Umbilical cord (tissue), 2 donors: ENCODE results near the gene PTMS. TPM values are rescaled to one million over a fixed set of nuclear protein-coding genes. Genes with fewer than 3 reads are reported as not detected.

Experiments used
- DNase-seq: peaks from one replicate; pipeline ENCODE4 v3.0.0-alpha.2; 2015; ENCODE audit warnings: low spot score
- total RNA-seq: library from RNA; depleted of rRNA; stranded (reverse); fragments of >200 nt; gene quantifications from one replicate; pipeline ENCODE4 v1.2.3, GENCODE V29; 2014; ENCODE audit warnings: low replicate concordance; ENCODE audit not compliant: insufficient read depth

The PTMS gene
- total RNA-seq, 1 donor from 2014 or later: 13.0 TPM

DNA sequence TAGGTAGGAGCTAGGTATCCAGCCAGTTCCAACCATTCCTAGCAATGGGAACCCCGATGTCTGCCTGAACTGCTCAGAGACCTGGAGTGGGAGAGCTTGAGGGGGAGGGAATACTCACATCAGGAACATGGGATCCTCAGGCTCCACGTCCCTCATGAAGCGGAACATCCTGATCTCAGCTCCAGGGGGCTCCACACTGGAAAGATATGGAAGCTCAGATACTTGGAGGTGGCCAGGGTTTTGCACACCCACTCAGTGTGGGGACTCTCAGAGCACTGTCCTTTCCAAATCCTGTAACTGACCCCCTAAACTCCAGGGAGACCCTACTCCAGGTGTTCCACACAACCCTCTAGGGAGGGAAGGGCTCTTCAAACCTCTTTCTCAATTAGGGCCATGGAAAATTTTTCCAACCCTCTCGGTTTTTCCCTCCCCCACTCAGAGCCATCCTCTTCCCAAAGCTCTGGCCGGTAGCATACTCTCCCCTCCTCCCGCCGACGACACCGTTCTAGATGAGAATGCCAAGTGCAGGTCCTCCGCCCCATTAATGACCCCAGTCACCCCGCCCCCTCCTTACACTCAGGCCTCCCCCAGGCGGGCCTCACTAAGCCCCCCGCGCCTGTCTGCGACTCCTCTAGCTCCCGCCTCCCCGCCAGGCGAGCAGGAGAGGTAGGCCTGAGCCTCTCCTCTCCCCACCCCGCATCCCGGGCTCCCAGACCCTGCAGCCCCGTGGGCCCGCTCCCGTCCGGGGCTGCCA lies 13.8 kb upstream of the PTMS start:
- DNase-seq: peak; percentile 74

GRCh38 chr12:6752921-6753771 lies 13.0 kb upstream of the PTMS start, which contains the start of gene MLF2:
TSS of gene MLF2 (minus strand) at chr12:6753141. CDS start at chr12:6752334, 807 bp downstream.
- peak; percentile 100 for DNase-seq

DNA sequence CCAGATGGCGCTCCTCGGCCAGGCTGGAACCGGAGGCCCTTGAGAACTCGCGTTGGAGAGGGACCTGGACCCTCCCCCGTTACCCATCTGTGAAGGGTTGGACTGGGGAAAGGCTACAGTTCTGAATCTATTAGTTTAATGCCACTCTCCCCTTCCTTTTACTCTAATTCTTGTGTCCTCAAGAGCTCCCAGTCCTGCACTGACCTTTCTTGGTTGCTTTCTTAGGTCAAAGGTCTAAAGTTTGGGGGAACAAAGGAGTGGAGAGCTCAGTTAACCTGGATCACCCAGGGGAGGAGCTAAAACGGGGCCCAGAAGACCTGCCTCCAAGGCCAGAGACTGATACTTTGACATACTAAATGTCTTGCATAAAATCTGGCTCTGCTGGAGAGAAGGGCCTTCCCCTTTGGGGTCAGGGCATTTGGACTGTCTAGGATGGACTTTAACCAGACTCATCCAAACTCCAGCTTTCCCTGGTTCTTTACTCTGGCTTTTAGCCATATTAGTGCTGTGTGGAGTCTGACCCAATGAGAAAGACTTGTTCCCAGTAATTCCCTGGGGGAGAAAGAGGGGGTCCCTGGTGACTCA lies 12.3 kb upstream of the PTMS start:
- no peak for DNase-seq

DNA sequence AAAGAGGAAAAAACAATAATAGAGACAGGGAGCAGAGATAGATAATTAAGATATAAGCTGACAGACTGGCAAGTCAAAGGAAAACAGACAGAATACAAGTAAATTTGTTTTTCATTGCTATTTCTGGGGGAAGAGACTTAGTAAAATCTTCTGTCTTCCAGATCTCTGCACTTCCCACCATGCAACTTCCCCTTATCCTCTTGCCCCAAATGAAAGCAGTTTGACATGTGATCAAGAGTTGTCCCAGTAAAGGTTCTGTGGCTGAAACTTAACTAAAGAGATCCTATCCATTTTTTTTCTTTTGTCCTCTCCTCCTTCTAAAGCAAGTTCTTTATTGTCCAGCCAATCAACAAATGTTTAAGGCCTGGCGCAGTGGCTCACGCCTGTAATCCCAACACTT lies 11.8 kb upstream of the PTMS start:
- DNase-seq: no peak

- no peak for DNase-seq
These were observed 9.0 kb upstream of the PTMS start for GRCh38 chr12:6757028-6757690.

GRCh38 chr12:6758506-6759095 lies 7.6 kb upstream of the PTMS start:
- DNase-seq: no peak

DNA sequence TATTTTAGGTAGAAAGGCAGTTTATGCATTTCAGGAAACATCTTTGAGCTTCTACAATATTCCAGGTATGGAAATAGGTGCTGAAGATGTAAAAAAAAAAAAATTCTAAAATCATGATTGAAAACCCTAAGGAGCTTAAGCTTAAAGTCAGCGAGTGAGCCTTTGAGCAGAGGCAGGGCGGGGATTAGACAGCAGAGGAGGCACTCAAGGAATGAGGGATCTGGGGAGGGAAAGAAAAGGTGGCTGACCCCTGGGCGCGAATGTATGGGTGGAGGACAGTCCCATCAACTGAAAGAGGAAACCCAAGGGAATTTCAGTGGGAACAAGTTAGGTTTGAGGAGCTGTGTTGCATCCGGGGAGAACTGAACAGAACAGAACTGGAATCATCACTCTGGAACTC lies 6.4 kb upstream of the PTMS start:
- DNase-seq: no peak

DNA sequence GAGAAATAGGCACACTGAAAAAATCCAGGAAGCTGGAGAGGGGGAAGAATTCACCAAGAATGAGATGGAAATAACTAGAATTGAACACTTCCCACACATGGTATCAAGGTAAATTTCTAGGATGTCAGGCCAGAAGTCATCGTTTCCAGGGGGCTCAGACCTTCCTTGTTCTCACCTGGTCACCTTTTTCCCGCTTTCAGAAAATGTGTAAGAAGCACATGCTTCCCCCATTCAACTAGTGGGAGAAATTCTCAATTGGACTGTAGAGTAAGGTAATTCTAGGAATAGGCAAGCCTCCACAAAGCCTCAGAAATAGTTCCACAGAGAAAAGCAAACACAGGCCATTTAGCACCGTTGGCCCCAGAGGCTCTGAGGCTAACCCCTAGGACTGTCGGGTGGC lies 2.8 kb upstream of the PTMS start:
- DNase-seq: no peak

- DNase-seq: peak; percentile 100
These were observed 1.9 kb upstream of the PTMS start for GRCh38 chr12:6764011-6764828.

DNA sequence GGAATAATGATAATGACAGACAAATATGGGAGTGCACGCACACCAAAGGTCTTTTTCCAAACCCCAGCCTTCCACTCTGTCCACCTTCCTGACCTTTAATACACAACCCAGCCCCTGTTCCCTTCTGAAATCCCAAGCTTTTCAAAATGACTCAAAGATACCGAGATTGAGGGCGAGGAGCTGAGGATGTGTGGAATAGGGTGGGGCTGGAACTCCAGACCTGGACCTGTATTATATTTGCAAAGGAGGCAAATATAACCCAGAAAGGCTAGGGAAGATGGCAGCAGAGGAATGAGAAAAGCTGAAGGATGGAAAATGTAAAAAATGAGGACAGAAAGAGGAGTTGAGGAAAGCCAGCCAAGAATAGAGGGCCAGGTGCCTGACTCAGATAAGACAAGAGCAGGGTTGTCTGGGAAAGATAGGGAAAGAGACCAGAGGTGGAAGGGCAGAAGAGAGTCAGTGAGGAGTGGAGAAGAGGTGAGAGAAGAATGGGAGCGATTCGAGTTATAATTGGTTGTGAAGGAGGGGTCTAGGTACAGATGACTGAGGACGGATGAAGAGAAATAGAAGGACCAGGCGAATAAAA lies 1.0 kb upstream of the PTMS start:
- DNase-seq: peak; percentile 61

DNA sequence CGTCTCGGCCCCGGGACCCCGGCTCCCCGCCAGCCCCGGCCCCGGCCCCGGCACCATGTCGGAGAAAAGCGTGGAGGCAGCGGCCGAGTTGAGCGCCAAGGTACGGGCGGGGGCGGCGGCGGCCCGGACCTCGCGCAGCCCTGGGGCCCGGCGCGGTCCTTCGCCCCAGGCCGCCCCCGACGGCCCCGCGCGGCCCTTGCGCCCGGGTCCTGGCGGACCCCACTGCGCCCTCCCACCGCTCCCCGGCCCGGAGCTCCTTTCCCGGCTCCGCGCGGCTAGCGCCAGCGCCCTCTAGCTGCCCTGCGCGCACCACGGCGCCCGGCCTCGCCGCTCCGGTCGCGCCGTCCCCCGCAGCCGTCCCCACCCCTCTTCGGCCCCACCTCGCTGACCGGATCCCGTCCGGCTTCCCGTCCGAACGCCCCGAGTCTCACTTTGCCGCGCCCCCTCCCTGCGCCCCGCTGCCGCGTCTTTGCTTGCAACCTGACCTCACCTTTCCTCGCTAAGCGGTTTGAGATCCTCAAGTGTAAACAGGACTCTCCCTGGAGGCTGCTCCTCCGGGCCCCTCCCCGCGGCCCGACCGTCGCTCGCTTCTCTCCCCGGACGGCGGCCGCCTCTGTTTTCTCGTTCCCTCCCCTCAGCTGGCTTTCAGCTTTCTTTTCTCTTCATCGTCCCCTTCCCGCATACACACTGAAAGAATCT lies 637 bp downstream of the PTMS start:
- peak; percentile 81 for DNase-seq

DNA sequence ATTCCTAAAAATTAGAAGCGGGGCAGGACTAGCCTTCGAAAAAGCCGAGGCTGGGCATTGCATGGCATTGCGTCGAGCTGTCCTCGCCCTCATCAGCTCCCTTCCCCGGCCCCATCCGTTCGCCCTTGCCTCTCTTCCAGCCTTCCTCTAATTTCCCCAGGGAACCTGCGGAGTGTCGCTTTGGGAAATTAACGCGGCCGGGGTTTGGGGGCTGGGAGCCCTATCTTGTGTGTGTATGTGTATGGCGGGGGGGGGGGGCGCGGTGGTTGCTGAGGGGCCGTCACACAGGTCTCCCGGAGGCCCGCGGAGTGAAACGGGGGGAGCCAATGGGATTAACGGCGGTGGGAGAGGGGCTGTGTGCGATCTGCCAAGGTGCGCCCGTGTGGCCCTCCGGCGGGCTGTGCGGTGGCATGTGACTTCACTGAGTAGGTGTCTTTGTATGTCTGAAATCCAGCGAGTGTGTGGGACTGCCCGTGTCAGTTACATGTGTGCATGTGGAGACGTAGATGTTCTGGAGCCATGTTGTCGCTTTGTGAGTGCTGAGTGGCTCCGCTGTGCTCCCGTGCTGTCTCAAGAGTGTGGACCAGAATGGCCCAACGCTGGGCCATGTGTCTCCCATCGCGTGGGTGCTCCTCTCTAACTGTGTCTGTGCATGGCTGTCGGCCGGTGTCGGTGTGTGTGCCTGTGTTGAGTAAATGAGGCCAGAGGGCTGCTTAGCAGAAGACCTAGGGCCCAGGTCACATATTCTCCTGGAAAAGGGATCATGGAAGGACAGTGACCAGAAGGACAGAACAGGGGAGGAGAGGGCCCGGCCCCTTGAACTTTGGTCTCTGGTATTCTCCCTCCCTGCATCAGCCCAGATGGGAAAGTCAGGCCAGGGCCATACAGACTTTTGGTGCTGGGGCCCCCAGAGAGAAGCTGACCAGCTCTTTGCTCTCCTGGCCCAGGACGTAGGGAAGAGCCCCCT lies 1.5 kb downstream of the PTMS start:
- peak; percentile 32 for DNase-seq

- DNase-seq: peak; percentile 29
These were observed 2.3 kb downstream of the PTMS start for GRCh38 chr12:6768437-6768914.

GRCh38 chr12:6768990-6769389 lies 2.8 kb downstream of the PTMS start:
- DNase-seq: peak; percentile 88

GRCh38 chr12:6769666-6770065 lies 3.5 kb downstream of the PTMS start:
- DNase-seq: no peak

DNA sequence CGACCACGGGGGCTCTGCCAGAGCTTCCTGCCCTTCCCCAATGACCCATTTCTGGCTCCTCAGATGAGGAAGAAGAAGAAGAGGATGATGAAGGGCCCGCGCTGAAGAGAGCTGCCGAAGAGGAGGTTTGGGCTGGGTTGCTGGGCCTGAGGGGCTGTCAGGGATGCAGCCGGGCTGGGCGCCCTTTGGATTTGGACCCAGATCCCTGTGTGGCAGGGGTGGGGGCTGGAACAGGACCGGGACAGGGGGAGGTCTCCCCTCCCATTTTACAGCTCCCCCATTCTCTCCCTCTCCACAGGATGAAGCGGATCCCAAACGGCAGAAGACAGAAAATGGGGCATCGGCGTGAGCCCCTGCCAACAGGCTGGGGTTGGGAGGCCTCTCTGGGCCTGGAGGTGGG lies 3.9 kb downstream of the PTMS start:
- DNase-seq: no peak

DNA sequence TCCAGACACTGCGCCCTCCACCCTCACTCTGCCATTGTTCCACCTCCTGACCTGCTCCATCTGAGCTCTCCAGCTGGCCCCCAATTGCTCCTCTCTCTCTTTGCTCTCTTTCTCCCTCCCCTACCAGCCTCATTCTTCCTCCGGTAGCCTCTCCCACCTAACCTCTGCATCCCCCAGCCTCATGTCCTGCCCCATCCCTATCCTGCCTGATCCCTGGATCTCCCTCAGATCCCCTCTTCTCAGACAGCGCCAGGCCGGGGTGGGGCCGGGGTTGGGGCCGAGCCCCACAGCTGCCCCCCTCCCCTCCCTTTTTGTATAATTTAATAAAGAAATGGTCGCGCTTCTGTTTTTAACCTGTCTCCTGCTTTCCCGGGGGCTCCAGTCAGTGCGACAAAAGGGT lies 4.4 kb downstream of the PTMS start:
- no peak for DNase-seq

DNA sequence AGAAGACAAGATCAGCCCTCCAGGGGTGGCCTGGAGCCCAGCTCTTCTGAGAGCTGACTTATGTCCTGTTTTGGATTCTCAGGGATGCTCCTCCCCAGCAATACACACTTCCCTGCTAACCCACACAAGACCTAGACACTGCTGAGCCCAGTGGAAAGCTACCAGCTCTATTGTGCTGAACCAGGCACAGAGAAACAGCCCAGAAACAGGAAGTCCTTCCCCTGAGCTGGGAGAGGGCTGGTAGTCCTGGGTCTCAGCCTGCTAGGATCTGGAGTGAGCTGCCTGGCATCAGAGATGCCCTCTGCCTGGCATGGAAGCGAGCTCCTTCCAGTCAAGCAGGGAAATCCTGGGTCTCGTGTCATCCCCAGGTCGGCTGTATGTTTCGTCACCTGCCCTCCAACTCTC lies 4.9 kb downstream of the PTMS start:
- peak; percentile 47 for DNase-seq
